Fibroblast of villous mesenchyme (primary cell): ENCODE data around the gene IRF6. TPM values are rescaled to one million over a fixed set of nuclear protein-coding genes. Genes with fewer than 3 reads are reported as not detected.

Experiments
- DNase-seq: peaks from one replicate; pipeline ENCODE4 v3.0.0-alpha.2; 2010; ENCODE audit warnings: low read depth
- H3K4me3 ChIP-seq: 2 replicates; pipeline ENCODE4 v1.5.1; 2011; ENCODE audit warnings: low read depth, mild to moderate bottlenecking, low read length
- CTCF ChIP-seq: IDR thresholded peaks from 2 replicates; pipeline ENCODE4 v1.5.1; 2012; ENCODE audit warnings: low read depth, mild to moderate bottlenecking, low read length; ENCODE audit not compliant: insufficient read depth
- total RNA-seq: library from RNA; depleted of rRNA; stranded (reverse); fragments of >200 nt; gene quantifications from 2 replicates; pipeline ENCODE4 v1.2.3, GENCODE V29; 2012

The IRF6 gene
- total RNA-seq, 1 donor: under 0.01 TPM

GRCh38 chr1:209808059-209808581, 2.2 kb upstream of the IRF6 start:
- peak; percentile 85 for DNase-seq
- H3K4me3 ChIP-seq: no peak overlapping the region
- no peak for TF ChIP-seq CTCF

GRCh38 chr1:209807509-209807908, 1.6 kb upstream of the IRF6 start:
- TF ChIP-seq CTCF: no peak
- no peak for DNase-seq

GRCh38 chr1:209805341-209805781, 581 bp downstream of the IRF6 start:
- no peak for TF ChIP-seq CTCF
- peak overlapping the region; percentile 55 for H3K4me3 ChIP-seq

More at GRCh38 chr1:209807509-209807908, 1.6 kb upstream of the IRF6 start:
- no peak overlapping the region for H3K4me3 ChIP-seq

GRCh38 chr1:209803568-209803967, 2.4 kb downstream of the IRF6 start:
- H3K4me3 ChIP-seq: no peak overlapping the region
- no peak for DNase-seq
- TF ChIP-seq CTCF: no peak

More at GRCh38 chr1:209805341-209805781, 581 bp downstream of the IRF6 start:
- no peak for DNase-seq

GRCh38 chr1:209802780-209803152, 3.2 kb downstream of the IRF6 start:
- TF ChIP-seq CTCF: no peak
- DNase-seq: no peak
- H3K4me3 ChIP-seq: no peak overlapping the region

GRCh38 chr1:209802117-209802779, 3.7 kb downstream of the IRF6 start:
- no peak for TF ChIP-seq CTCF
- H3K4me3 ChIP-seq: no peak overlapping the region
- DNase-seq: no peak
